ENCODE results near the gene LRRC56.

DNA sequence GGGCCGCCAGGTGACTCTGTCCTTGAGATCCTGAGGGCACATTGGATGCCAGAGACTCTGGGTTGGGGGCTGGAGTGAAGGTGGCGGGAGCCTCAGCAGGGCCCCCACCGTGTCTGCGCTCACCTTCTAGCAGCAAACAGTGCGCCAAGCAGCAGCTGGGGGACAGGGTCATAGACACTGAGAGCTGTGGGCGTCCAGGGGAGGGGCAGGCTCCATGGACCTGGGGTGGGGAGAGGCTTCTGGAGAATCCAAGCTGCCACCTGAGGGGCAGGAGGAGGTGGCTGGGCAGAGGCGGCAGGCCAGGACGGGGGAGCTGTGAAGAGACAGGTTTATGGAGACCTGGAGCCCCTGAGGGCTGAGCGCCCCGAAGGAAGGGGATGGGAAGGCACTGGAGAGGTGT is 47.0 kb downstream of the LRRC56 start:
- TF ChIP-seq, protein P1, sequence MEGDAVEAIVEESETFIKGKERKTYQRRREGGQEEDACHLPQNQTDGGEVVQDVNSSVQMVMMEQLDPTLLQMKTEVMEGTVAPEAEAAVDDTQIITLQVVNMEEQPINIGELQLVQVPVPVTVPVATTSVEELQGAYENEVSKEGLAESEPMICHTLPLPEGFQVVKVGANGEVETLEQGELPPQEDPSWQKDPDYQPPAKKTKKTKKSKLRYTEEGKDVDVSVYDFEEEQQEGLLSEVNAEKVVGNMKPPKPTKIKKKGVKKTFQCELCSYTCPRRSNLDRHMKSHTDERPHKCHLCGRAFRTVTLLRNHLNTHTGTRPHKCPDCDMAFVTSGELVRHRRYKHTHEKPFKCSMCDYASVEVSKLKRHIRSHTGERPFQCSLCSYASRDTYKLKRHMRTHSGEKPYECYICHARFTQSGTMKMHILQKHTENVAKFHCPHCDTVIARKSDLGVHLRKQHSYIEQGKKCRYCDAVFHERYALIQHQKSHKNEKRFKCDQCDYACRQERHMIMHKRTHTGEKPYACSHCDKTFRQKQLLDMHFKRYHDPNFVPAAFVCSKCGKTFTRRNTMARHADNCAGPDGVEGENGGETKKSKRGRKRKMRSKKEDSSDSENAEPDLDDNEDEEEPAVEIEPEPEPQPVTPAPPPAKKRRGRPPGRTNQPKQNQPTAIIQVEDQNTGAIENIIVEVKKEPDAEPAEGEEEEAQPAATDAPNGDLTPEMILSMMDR (IDR thresholded peaks at IDR 0.05), result no peak
- no peak for TF ChIP-seq EZH2 (IDR thresholded peaks at IDR 0.05; ENCODE audit: borderline replicate concordance, insufficient read depth, low read depth, low read length, poor library complexity, severe bottlenecking)

Measured in B cell (primary cell).